AG08396 (cell line): ENCODE measurements around the gene NDST3.
"Not testable (repeated sequence)": the region's sequence is repeated elsewhere in the genome, so short reads cannot be mapped to it uniquely, and the experiment has no call there.

Source experiments
- DNase-seq: peaks from one replicate; pipeline ENCODE4 v3.0.0; 2012; ENCODE audit warnings: low spot score, mixed read lengths

The NDST3 gene

DNA sequence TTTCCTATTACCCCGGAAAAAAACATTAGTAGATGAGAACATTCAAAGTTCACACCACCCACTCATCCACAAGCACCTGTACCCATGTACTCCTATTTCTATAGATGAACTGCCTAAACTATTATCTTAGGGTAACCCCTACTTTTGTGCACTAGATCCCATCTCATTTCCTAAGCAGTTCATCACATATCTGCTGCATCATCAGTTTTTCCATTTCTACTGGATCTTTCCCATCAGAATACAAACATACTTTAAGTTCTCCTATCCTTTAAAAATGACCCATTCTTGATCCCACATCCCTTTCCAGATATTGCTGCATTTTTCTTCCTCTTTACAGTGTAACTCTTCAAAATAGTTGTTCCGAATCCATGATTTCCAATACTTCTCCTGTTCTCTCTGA lies 237.5 kb downstream of the NDST3 start:
- no peak for DNase-seq

DNA sequence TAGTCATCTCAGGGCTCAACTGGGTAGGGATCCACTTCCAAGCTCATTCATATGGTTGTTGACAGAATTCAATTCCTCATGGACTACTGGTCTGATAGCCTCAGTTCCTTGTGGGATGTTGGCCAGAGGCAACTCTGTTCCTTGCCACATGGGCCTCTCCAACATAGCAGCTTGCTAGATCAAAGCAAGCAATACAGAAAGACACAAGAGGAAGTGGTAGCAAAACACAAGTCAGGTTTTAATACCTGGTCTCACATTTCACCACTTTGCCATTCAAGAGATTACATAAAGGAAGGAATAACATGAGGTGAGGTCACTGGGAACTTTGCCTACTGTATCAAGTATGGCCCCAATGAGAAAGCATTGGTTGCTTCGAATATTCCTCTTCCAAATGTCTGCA lies 239.4 kb downstream of the NDST3 start:
- no peak for DNase-seq

GRCh38 chr4:118276580-118276979 lies 242.3 kb downstream of the NDST3 start:
- DNase-seq: no peak

- no peak for DNase-seq
Measured at GRCh38 chr4:118277243-118277642, 243.0 kb downstream of the NDST3 start.

DNA sequence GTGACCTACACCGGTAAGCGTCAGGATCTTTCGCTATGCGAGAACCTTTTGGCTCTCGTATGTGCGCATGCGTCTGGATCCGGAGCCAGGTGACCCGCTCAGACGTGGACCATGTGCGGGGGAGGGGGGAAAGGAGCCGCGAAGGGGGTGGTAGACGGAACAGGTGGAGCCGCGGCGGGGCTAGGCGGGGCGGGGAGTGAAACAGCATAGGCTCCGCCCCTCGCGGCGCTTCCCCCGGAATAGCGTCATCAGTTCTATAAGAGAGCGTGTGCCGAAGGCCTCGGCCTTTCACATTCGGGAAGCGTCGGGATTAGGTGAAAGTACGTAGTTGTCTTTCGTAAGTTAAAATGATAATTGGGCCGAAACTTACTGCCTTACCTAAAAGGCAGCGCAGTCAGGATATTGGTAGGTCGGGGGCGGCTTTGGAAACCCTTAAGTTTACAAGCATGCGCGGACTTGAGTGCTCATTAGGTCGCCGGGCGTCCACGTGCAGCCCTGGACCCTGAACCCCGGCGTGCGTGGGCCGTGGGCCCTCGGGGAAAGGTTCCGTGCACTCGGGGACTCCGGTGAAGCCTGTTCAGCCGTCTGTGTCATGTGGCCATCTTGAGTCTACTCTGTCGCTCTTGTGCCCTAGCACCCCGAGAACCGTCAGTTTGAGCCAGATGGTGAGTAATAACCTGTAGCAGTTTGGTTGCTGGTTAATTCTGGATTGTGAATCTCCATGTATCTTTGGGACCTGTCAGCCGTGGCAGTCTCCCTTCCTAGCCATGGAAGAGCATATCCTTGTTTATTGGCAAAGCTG lies 244.4 kb downstream of the NDST3 start:
- peak; percentile 94 for DNase-seq

- no peak for DNase-seq
Measured at GRCh38 chr4:118279328-118279727, 245.0 kb downstream of the NDST3 start.

DNA sequence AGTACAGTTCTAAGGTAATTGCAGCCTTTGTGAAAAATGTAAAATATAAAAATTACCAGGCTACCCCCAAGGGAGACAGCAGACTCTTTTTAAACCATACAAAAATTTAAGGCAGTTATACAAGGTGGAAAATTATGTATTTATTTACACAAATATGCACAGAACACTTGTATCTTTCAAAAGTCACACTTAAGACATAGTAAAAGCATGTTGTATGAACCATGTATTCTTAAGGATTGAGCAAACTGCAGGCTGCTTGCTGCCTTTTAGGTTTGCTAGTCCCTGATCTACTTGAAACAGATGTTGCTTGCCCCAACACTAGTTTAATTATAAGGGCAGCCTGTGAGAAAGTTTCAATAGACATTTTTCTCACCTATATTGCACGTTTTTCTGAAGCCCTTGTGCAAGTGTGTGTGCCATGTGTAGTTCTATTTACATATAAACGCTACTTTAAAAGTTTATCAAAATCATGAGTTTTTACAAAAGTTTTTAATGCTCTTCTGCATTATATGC lies 245.7 kb downstream of the NDST3 start:
- no peak for DNase-seq

DNA sequence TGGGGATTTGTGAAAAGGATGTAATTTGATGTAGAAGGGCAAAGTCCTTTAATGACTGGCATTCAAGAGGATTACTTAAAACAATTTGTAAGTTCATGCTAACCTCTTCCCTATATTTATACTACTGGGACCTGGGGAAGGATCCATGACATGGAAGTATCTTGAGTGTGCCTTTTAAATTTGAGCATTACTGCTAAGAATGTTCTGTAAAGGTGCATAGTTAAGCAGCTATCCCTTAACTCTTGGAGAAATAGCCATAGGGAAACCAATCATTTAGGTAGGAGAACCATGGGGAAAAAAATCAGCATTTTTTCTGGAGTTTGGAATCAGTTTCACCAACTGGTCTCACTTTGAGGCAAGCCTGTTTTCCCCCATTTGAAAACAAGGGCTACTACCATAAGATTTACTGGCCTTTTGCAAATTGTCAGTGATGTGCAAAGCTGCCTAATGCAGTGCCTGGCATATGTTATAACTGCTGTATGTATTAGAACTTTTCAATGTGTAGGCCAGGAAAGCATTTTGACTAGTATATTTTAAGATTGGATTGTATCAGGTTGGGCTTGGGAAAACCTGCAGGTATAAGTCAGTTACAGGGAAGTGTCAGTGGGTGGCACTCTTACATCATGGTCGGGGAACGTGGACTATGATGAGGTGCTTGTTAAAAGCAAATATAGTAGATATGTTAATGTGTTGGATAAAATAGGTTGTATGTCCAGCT lies 246.4 kb downstream of the NDST3 start:
- DNase-seq: peak; percentile 39

- DNase-seq: no peak
Measured at GRCh38 chr4:118281611-118282442, 247.5 kb downstream of the NDST3 start.

- DNase-seq: peak; percentile 43
Measured at GRCh38 chr4:118282692-118283091, 248.4 kb downstream of the NDST3 start.

GRCh38 chr4:118284169-118284568 lies 249.9 kb downstream of the NDST3 start:
- DNase-seq: no peak

DNA sequence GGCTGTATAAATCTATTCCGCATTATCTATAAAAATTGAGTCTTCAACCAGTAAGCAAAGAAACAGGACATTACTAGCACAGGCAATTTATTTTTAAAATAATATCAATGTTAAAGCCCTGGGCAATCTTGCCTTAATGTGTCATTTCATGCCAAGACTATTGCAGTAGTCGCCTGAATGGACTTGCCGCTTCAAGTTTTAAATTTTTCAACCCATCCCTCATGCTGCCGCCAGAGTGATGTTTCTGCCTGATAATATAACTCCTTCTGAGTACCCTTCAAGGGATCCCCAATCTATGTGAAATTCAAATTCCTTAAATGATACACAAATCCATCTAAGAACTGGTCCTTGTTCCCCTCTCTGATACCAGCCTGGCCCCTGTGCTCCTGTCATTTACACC lies 251.6 kb downstream of the NDST3 start:
- no peak for DNase-seq

DNA sequence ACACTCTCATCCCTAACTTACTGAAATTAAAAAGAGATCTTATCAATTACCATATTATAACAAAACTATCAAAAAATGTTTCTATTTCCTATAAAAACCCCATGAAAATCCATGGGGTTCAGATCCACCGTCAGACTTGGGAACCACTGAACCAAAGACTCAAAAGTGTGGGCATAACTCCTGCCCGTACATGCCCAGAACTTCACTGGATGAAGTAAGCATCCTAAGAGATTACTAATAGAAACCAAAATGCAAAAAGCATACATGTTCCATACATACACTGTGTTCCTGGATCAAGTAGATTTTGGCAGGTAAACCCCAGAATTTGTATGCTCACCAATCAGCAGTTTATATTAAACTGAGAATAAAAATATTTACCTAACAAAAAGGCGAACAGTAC lies 252.4 kb downstream of the NDST3 start:
- no peak for DNase-seq

DNA sequence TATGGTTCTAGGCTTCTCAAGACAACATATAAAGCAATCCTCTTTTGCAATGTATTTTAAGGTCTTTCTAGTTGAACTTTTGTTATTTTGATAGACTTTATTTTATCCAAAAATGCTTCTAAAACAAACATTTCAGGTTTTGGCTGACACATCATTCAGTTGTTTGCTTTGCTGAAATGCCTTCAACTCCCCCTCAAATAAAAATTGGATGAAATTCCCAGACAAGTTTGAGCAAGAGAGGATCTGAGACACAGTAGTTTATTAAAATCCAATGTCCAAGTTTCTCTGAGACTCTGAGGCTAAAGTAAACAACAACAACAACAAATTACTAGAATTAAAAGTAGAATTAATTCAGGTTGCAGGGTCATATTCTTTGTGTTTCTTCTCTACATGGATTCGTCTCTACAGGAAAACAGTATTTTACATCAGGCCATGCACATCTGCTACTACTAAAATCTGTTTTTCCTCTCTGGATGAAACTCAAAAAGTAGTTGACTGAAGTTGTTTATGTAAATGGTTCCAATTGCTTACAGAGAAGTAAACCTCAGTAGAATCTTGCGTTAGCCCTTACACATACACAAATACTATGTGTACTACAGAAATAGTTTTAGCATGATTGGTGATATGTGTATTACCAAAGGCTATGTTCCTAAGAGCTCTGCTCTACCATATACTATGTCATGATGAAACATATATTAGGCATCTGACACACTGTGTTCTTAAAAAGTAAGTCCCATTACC lies 253.6 kb downstream of the NDST3 start:
- DNase-seq: peak; percentile 21

DNA sequence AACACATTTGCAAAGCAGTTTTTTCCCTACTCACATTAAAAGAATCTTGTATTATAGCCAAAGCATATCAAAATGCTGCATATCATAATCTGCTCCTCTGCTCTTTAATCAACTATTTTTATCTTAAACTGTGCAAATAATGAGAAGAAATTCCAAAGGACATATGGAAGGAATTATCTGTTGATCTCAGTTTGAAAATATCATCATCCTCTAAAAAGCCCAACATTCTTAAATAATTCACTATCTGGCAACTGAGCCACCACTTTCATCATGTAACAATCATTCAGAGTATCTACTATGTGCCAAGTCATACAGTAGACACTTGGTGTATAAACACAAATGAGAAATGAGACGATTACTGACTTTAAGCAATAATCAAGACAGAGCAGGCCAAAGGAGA lies 255.5 kb downstream of the NDST3 start:
- peak; percentile 30 for DNase-seq

DNA sequence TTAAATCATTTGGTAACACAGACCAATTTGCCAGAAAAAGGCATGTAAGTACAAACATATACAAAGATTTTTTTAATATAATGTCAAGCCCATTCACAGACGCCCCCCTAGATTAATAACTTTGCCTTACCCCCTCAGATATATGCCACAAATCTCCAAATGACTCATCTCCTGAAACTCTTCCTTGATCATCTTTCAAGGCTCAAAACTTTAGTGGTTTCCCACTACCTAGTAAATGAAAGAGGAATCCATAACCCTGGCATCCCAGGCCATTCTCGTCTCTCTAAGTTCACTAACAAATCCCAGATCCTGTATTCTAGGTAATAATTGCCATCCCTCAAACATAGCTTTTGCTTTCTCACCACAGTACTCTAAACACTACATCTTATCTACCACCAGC lies 256.7 kb downstream of the NDST3 start:
- DNase-seq: no peak

GRCh38 chr4:118296729-118297128 lies 262.4 kb downstream of the NDST3 start:
- no peak for DNase-seq

DNA sequence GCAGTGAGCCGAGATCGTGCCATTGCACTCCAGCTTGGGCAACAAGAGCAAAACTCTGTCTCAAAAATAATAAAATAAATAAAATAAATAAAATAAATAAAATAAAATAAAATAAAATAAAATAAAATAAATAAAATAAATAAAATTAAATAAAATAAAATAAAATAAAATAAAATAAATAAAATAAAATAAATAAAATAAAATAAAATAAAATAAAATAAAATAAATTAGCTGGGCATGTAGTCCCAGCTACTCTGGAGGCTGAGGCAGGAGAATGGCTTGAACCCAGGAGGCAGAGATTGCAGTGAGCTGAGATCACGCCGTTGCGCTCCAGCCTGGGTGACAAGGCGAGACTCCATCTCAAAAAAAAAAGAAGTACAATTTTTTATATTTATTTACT lies 265.3 kb downstream of the NDST3 start:
- DNase-seq: not testable (repeated sequence)

- DNase-seq: no peak
Measured at GRCh38 chr4:118307643-118308042, 273.4 kb downstream of the NDST3 start.
